Activated CD4-positive, alpha-beta T cell treated with anti-CD3 and anti-CD28 coated beads, Interleukin-2, amount 50 U/mL, for 24 hours (primary cell): ENCODE results near the gene CPT1B.
A peak's percentile ranks its signal among the peaks of the same experiment; 100 is the strongest.
"Not testable (repeated sequence)": the region's sequence is repeated elsewhere in the genome, so short reads cannot be mapped to it uniquely, and the experiment has no call there.

ENCODE experiments used
- DNase-seq, 2 donors: peaks; one replicate each; pipeline ENCODE4 v3.0.0-alpha.2; 2020; ENCODE audit warnings: low read depth in 1 of 2, low spot score in 1 of 2

CPT1B gene

GRCh38 chr22:50609599-50609998, 31.4 kb upstream of the CPT1B start:
- no peak for DNase-seq

DNA sequence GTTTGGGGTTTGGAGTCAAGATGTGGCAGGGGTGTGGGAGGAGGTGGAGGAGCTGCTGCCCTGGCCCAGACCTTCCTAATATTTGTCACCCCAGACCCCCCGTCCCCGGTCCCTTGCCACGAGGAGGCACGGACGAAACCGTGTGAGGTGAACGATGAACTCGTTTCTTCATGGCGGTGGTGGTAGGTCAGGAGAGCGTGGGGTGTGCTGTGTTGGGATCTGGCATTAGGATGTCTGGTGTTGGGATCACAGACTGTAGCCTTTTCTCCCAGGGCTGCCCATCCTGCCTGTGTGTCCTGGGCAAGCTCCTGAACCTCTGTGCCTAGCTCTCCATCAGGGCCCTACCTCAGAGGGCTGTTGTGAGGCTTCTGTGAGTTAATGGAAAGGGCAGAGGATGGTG, 30.8 kb upstream of the CPT1B start:
- no peak for DNase-seq

GRCh38 chr22:50608058-50608840, 30.0 kb upstream of the CPT1B start:
- DNase-seq: not testable (repeated sequence)

GRCh38 chr22:50607659-50608020, 29.4 kb upstream of the CPT1B start:
- no peak for DNase-seq

GRCh38 chr22:50606946-50607658, 28.9 kb upstream of the CPT1B start:
- DNase-seq: no peak

GRCh38 chr22:50606165-50606945, 28.1 kb upstream of the CPT1B start:
- no peak for DNase-seq

DNA sequence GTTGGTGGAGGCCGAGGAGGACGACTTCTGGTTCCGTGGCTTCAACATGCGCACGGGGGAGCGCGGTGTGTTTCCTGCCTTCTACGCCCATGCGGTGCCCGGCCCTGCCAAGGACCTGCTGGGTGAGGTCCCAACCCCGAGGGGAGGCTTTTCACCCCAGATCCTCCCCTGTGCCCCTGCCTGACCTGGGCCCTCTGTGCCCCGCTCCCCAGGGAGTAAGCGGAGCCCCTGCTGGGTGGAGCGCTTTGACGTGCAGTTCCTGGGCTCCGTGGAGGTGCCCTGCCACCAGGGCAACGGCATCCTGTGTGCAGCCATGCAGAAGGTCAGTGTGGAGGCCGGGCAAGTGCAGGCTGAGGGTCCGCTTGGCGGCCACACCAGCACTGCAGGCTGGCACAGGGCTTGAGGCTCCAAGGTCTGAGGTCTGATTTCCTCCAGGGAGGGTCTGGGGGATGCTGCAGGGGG, 27.4 kb upstream of the CPT1B start:
- no peak for DNase-seq

DNA sequence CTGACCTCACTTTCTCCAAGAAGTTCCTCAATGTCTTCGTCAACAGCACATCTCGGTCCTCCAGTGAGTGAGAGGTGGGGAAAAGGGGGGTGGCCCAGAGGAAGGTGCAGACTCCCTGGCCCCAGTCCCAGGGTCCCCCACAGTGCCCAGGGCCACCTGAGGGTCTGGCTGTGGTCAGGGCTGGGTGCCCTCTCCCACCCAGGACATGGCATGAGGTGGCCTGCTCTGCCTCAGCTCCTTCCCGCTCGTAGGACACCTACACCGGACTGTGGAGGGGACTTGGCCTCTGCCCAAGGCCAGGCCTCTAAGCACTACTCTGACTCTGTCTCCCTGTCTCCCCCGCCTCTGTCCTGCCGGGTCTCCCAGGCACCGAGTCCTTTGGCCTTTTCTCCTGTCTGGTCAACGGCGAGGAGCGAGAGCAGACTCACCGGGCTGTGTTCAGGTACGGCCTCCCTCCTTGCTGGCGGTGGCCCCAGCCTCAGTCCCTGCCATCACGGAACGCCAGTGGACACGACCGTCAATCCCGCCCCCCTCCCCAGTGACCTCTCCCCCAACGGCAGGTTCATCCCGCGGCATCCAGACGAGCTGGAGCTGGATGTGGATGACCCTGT, 26.9 kb upstream of the CPT1B start:
- no peak for DNase-seq

GRCh38 chr22:50604256-50605001, 26.2 kb upstream of the CPT1B start:
- no peak for DNase-seq

GRCh38 chr22:50603511-50604255, 25.5 kb upstream of the CPT1B start:
- no peak for DNase-seq

- no peak for DNase-seq
Measured at GRCh38 chr22:50602338-50602700, 24.1 kb upstream of the CPT1B start.

- DNase-seq: no peak
Measured at GRCh38 chr22:50601669-50602337, 23.6 kb upstream of the CPT1B start.

- no peak for DNase-seq
Measured at GRCh38 chr22:50600967-50601668, 22.9 kb upstream of the CPT1B start.

DNA sequence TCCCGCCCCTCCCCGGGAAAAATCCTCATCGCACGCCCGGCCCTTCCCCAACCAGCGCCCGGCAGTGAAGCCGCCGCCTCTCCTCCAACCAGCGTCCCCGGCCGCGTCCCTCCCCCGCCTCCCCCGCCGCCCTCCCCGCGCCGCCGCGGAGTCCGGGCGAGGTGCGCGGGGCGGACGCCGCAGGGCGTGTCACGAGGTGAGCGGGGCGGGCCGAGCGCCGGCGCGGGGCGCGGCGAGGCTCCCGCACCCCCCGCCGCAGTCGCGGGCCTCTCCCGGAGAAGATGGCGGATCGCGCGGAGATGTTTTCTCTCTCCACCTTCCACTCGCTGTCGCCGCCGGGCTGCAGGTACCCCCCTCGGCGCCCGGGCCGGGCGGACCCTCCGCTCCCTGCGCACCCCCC, 22.3 kb upstream of the CPT1B start, which contains the start of gene MAPK8IP2:
MAPK8IP2 (plus strand) TSS at position 256 of the 400 bp plus-strand sequence; CDS start at position 282, 26 bp downstream.
- DNase-seq: no peak

DNA sequence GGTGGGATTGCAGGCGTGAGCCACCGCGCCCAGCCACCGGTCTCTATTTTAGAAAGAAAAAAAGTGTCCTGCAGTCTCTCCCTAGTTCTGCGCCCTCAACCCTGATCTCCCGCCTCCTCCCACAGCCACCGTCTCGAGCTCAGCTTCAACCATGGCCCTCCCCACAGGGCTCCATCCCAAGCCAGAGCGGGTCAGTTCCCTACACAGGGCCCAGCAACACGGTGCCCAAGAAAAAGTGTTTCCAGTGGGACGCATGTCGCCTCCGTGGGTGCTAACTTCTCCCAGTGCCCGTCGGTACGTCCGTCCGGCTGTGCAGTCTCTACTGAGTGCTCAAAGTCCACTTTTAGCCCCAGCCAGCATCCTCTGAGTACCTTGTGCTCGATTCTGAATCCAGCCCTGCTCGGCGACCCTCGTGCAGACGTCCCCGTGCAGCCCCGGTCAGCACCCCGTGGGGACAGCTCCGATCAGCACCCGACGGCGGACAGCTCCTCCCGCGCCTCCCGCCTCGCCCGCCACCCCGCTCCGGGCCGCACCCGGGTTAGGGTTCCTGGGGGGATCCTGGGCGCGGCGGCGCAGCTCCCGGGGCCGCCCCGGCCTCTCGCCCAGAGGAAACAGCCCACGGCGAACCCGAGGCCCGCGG, 21.7 kb upstream of the CPT1B start:
- DNase-seq: peak; percentile 24 to 42

- no peak for DNase-seq
Measured at GRCh38 chr22:50597097-50597496, 18.9 kb upstream of the CPT1B start.

DNA sequence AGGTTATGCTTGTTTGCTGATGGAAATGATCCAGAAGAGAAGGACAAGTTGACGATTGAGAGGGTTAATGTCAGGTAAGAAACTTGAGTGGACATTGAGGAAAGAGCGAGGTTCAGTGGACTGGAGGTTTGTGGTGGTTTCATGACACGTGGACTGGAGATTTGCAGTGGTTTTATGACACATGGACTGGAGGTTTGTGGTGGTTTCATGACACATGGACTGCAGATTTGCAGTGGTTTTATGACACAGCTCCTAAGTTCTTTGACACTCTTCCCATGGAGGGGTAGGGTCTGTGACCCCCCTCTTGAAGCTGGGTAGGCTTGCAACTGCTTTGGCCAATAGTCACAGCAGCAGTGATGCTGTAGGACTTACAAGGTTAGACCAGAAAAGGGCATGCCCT, 17.0 kb upstream of the CPT1B start:
- DNase-seq: no peak

GRCh38 chr22:50587407-50587806, 9.2 kb upstream of the CPT1B start:
- no peak for DNase-seq
